ENCODE results near the gene ATRNL1.
A peak's percentile ranks its signal among the peaks of the same experiment; 100 is the strongest.
"Not testable (repeated sequence)": the region's sequence is repeated elsewhere in the genome, so short reads cannot be mapped to it uniquely, and the experiment has no call there.

The ATRNL1 gene

DNA sequence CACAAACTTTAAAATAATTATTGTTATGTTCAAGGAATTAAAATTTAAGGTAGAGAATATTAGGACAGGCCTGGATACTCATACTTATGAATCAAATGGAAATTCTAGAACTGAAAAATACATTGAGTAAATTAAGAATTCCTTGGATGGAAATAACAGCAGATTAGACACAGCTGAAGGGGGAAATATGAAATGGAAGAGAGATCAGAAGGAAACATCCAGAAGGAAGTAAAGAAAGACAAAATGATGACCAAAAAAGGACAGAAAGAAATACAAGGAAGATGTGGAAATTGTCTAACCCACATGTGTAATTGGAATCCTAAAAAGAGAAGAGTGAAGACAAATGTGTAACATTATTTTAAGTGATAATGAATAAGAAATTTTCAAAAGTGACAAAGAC is 128.9 kb downstream of the ATRNL1 start:
- DNase-seq: no peak

DNA sequence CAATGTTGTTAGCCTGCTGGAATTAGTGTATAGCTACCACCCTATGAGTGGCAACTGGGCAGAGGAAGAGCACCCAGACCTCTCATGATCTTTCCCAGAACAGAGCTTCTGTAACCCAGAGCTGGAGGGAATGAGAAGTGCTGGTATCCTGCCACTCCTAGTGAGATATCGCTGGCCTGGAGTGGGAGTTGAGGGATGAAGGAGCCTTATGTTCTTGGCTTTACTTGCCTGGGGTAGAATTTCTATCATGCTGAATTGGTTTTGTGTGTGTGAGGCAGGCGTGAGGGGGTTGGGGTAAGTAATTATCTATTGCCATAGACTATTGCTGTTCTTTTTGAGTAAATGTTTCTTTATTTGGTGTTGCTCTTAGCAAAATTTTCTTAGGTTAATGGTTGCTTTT is 146.6 kb downstream of the ATRNL1 start:
- no peak for DNase-seq

DNA sequence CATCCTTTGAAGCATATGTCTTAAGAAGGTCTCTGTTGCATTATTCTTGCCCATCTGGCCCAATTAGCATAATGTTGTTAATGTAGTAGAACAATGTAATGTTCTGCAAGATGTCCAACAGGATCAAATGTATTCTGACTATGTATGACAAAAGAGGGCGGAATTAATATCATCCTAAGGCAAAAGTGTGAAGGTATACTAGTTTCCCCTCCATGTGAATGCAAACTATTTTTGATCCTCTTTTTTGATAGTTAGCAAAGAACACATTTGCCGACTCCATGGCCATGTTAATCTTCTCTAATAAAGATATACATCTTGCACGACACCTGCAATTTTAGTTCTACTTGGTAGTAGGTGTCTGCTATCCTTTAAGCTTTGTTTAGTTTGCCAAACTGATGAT is 157.6 kb downstream of the ATRNL1 start:
- DNase-seq: no peak

DNA sequence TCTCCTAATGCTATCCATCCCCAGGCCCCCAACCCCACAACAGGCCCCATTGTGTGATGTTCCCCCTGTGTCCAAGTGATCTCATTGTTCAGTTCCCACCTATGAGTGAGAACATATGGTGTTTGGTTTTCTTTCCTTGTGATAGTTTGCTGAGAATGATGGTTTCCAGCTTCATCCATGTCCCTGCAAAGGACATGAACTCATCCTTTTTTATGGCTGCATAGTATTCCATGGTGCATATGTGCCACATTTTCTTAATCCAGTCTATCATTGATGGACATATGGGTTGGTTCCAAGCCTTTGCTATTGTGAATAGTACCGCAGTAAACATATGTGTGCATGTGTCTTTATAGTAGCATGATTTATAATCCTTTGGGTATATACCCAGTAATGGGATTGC is 160.6 kb downstream of the ATRNL1 start:
- not testable (repeated sequence) for DNase-seq

DNA sequence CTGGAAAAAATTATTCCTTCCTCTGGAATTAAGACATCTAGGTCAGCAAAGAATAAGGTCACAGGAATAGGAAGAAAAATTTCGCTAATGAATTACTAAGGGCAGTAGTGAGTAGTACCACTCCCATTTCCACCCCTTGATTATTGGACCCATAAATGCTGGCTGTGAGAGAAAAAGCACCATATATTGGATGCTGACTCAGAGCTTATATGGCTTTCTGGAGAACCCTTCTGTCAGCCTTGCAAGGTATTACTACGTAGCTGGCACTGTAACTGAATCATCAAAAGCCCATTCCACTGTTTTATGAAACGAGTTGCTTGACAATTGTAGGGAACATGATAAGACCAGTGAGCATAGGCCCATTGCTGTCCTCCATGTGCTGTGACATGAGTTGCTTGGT is 179.3 kb downstream of the ATRNL1 start:
- no peak for DNase-seq

DNA sequence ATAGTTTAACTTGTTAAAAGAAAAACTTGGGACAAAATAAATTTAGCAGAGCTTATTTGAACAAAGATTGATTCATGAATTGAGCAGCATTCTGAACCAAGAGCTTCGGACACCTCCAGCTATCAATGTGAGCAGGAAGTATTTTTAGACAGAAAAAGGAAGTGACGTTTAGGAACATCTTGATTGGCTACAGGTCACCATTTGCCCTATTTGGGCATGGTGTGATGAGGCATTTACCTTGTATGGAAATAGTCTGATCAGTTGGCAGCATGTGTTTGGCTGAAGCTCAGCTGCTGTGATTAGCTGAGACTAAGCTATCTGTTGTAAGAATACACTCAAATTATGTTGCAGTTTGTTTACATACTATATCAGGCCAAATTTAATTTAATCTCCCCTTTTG is 185.1 kb downstream of the ATRNL1 start:
- DNase-seq: no peak

DNA sequence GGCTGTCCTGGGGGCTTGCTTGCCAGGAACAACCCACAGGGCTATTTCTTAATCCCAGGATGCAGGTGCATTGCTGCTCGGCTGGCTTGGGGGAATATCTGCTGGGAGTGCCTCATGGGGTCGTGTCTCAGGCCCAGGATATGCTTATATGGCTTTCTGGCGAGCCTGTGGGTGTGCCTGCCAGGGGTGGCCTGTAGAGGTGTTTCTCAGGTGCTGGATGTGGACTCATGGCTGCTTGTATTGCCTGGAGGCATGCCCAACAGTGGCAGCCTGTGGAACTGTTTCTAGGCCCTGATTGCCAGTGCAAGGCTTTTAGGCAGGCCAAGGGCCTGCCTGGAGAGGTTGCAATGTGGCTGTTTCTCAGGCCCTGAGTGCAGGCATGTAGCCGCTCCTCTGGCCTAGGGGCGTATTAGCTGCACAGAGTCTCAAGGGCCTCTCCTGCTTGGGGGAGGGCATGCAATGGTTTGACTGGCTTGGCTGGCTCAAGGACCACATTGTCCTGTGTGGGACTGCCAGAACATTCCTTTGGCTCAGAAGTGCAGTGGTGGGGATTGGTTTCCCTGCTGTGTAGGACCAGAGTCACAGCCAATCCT is 202.1 kb downstream of the ATRNL1 start:
- no peak for DNase-seq

DNA sequence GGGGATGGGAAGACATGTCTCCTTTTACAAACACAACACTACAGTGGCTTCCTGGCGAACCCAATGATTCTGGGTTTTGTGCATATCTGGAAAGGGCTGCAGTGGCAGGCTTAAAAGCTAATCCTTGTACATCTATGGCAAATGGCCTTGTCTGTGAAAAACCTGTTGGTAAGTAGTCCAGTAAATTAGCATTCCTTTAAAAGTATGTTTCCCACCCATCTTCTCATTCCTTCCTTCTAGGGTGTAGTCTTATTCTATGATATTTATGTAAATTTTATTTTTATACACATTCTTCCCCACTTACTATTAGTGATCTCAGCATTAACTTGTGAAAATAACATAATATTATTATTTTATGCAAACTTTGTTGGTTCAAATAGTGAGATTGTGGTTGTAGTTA is 206.9 kb downstream of the ATRNL1 start:
- no peak for DNase-seq

DNA sequence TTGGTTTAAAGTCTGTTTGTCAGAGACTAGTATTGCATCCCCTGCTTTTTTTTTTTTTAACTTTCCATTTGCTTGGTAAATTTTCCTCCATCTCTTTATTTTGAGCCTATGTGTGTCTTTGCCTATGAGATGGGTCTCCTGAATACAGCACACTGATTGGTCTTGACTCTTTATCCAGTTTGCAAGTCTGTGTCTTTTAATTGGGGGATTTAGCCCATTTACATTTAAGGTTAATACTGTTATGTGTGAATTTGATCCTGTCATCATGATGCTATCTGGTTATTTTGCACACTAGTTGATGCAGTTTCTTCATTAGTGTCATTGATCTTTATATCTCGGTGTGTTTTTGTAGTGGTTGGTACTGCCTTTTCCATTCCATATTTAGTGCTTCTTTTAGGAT is 226.5 kb downstream of the ATRNL1 start:
- not testable (repeated sequence) for DNase-seq

DNA sequence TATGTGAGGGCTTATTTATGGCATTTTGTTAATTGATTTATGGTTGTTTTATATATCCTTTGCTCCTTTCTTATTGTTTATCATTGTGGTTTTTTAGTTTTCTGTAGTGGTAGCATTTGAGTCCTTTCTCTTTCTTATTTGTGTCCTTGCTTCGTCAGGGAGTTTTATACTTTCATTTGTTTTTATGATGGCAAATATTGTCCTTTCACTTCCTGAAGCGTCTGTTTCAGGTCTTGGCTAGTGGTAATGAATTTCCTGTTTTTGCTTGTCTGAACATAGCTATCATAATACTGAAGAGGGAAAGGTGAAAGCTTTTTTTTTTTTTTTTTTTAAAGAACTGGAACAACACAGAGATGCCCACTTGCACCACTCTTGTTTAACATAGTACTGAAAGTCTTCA is 228.2 kb downstream of the ATRNL1 start:
- DNase-seq: peak in 1 of 5 experiments; percentile 1

DNA sequence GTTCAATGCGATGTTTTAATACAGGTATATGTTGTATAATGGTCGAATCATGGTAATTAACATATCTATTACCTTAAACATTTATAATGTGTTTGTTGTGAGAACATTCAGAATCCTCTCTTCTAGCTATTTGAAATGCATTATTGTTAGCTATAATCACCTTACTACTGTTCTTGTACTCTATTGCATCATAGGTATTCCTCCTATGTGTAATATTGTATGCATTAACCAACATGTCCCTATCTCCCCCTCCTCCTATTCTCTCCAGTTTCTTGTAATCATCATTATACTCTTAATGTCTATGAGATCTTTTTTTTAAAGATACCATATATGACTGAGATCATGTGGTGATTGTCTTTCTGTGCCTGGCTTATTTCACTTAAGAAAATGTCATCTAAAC is 235.2 kb downstream of the ATRNL1 start:
- DNase-seq: no peak

DNA sequence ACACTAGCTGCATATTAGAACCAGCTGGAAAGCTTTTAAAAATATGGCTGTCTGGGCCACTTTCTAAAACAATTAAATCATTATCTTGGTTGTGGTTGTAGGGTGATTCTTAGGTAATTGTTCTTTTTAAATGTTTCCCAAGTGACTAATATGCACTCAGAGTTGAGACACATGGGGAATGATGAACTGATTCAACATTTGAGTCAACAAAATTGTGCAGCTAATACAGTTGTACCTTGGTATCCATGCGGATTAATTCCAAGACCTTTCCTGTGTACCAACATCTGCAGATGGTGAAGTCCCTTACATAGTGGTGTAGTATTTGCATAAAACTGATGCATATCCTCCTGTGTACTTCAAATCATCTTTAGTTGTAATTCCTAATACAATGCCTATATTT is 242.2 kb downstream of the ATRNL1 start:
- DNase-seq: no peak

DNA sequence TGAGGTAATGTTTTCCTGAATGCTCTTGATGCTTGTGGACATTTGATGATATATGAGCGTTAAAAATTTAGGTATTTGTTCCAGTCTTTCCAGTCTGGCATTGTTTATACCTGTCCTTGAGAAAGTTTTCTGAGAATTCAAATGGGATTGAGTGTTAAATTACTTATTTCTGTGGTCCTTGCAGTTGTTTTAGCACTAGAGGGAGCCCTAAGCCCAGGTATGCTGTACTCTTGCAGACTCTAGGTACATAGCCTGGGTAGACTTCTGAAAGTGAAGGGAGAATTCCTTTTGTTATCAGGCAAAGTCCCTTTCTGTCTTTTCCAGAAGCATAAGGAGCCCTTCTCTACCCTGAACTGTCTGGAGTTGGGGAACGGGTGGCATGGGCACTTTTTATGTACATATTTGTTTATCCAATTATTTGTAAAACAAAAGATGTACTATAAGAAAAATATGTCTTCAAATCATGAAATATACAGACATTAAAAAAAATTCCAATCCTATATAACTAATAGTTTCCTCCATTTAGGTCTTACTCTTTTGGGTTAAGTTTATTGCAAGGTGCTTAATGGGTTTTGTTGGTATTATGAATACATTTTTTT is 262.1 kb downstream of the ATRNL1 start:
- peak in 1 of 5 experiments; percentile 43 for DNase-seq

DNA sequence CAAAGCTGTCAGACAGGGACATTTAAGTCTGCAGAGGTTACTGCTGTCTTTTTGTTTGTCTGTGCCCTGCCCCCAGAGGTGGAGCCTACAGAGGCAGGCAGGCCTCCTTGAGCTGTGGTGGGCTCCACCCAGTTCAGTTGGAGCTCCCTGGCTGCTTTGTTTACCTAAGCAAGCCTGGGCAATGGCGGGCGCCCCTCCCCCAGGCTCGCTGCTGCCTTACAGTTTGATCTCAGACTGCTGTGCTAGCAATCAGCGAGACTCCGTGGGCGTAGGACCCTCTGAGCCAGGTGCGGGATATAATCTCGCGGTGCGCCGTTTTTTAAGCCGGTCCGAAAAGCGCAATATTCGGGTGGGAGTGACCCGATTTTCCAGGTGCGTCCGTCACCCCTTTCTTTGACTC is 274.8 kb downstream of the ATRNL1 start:
- DNase-seq: not testable (repeated sequence)

DNA sequence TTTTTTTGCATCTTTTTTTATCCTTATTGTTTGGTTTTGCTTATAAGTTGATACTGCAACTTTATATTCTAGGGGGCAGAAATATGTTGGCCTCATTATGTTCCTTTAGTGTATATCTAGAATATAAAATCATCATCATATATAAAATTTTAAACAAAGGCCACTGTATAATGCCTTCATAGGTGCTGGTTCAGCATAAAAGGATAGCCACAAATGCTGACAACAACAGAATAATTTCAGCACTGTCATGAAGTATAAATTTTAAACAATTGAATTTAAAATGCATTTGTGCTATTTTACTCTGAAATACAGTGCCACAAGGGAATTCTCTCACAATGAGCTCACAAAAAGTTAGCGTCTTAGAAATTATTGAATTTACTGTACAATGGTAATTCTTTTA is 285.9 kb downstream of the ATRNL1 start:
- no peak for DNase-seq

DNA sequence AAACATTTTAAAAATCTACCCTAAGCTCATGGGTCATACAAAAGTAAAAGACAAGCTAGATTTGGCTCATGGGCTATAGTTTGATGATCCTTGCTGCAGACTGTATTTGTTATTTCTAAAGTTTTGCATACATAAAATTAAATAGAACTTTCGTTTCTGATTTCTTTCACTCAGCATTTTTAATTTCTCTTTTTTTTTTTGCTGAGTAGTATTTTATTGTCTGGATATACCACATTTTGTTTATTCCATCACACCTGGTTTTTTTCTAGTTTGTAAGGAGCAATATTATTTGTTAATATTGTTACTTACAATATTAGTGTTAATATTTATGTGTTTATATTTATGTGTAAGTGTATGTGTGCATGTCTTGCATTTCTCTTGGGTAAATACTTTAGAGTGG is 291.5 kb downstream of the ATRNL1 start:
- no peak for DNase-seq

DNA sequence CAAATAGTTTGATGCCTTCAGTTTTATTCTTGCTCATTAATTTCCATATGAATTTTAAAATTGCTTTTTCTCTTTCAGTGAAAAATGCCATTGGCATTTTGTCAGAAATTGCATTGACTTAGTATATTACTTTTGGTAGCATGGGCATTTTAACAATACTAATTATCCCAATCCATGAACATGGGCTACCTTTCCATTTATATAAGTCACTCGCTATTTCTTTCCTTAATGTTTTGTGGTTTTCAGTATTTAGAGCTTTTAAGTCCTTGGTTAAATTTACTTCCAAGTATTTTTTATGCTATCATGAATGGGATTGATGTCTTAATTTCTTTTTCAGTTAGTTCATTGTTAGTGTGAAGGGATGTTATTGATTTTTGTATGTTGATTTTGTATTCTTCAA is 297.4 kb downstream of the ATRNL1 start:
- DNase-seq: no peak

DNA sequence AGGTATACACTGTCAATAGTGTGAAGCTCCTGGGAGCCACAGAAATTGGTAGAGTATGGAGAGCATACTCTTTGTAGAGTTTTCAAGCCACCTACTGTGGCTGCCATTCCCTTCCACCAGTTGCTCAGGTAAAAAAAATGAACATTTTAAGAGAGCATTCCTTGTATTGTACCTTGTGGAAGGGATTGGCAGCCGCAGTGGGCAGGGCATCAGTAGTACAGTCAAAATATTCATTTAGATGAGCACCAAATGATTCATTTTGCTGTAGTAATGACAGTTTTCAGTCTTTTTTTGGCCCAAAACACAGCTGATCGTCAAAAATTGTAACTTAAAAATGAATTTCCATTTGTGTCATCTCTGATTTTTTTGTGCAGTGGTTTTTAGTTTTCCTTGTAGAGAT is 304.9 kb downstream of the ATRNL1 start:
- no peak for DNase-seq

DNA sequence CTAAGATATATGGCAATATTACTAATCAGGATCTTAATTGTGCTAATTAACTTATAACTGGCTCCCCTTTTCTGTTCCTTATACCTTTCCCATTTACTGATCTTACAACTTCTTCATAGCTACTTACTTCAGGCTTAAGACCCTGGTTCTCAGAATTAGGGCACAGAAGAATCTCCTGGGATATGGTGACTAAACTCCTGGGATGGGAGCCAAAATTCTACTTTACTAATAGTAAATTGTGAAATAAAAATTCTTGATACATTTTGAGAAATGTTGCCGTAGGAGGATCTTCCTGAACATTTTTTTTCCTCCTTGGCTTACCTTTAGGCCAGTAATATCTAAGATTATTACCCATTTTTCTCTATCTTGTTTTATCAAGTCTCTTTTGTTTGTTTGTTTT is 309.5 kb downstream of the ATRNL1 start:
- no peak for DNase-seq

DNA sequence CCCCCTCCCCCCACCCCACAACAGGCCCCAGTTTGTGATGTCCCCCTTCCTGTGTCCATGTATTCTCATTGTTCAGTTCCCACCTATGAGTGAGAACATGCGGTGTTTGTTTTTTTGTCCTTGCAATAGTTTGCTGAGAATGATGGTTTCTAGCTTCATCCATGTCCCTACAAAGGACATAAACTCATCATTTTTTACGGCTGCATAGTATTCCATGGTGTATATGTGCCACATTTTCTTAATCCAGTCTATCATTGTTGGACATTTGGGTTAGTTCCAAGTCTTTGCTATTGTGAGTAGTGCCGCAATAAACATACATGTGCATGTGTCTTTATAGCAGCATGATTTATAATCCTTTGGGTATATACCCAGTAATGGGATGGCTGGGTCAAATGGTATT is 312.7 kb downstream of the ATRNL1 start:
- not testable (repeated sequence) for DNase-seq

DNA sequence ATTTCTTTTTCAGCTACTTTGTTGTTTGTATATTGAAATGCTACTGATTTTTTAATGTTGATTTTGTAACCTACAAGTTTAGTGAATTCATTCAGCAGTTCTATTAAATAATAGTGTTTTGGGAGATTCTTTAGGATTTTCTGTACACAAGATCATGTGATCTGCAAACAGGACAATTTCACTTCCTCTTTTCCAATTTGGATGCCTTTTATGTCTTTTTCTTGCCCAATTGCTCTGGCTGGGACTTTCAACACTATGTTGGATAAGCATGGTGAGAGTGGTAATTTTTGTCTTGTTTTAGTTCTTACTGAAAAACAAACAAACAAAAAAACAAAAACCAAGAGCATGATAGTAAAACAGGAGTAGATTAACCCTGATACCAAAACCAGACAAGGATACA is 316.2 kb downstream of the ATRNL1 start:
- DNase-seq: no peak

DNA sequence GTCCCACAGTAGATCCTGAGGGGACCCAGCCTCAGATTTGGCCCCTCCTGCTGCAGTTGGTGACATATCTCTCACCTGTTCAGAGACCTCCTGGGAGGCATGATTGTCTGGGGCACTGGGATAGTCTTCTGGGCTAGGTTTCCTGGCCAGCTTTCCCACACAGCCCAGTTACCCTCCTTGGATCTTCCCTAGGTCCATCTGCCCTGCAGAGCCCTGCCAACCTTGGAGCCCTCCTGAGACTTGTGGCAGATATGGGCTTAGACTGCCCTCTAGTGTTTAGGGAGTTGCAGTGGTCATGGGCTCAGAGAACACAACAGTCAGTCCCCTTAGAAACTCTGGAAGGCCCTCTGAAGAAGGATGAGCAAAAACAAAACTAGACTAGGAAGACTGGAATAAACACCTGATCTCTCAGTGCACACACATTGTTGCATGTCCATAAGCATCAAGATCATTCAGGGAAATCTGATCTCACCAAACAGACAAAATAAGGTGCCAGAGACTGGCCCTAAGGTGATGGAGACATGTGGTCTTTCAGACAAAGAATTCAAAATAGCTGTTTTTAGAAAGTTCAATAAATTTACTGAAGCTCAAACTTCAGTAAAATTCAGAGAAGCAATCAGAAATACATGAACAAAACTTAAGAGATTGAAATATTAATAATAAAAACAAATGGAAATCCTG is 324.6 kb downstream of the ATRNL1 start:
- DNase-seq: peak in 1 of 5 experiments; percentile 38

DNA sequence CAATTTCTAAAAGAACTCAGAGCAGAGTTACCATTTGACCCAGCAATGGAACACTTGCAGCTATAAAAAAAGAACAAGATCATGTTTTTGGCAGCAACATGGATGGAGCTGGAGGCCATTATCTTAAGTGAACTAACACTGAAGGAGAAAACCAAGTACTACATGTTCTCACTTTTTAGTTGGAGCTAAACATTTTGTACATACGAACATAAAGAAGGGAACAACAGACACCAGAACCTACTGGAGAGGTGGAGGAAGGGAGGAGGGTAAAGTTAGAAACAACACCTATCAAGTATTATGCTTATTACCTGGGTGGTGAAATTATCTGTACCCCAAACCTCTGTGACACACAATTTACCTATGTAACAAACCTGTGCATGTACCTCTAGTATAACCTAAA is 329.5 kb downstream of the ATRNL1 start:
- no peak for DNase-seq

DNA sequence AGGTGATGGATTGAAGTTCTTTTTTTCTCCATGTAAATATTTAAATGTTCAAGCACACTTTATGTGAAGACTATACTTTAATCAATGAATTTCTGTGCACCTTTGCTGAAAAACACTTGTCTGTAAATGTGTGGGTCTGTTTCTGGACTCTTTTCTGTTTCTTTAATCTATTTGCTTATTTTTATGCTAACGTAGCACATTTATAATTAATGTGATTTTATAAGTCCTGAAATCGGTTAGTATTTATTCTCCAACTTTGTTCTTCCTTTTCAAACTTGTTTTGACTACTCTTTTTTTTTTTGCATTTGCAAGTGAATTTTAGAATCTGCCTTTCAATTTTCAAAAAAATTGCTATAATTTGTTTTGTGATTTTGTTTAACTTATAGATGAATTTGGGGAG is 334.4 kb downstream of the ATRNL1 start:
- no peak for DNase-seq

Data from T-helper 2 cell (primary cell).